Nephron progenitor cell (in vitro differentiated cells): ENCODE data around the gene CMTM1.

Experiments
- DNase-seq: peaks from one replicate; pipeline ENCODE4 v3.0.0; 2021
- H3K27ac Mint-ChIP-seq: 2 replicates; pipeline ENCODE4 v1.8.0; 2021; ENCODE audit warnings: mild to moderate bottlenecking, moderate library complexity, mixed read lengths
- H3K27me3 Mint-ChIP-seq: 2 replicates; pipeline ENCODE4 v1.8.0; 2021; ENCODE audit warnings: mild to moderate bottlenecking, low read depth, mixed read lengths; ENCODE audit not compliant: poor library complexity
- H3K36me3 Mint-ChIP-seq: 2 replicates; pipeline ENCODE4 v1.8.0; 2021; ENCODE audit warnings: low read depth, mixed read lengths
- H3K4me1 Mint-ChIP-seq: 2 replicates; pipeline ENCODE4 v1.8.0; 2021; ENCODE audit warnings: mixed read lengths
- H3K4me3 Mint-ChIP-seq: 2 replicates; pipeline ENCODE4 v1.8.0; 2021; ENCODE audit warnings: mild to moderate bottlenecking, moderate library complexity, mixed read lengths
- H3K9me3 Mint-ChIP-seq: 2 replicates; pipeline ENCODE4 v1.8.0; 2021; ENCODE audit warnings: mild to moderate bottlenecking, moderate library complexity, mixed read lengths
- TF ChIP-seq, protein P1 (sequence below): fragments of 200-600 bp; sonication (generic); IDR thresholded peaks from 2 replicates; pipeline ENCODE4 v1.5.0; 2021; ENCODE audit warnings: antibody characterized with exemption

The CMTM1 gene

DNA sequence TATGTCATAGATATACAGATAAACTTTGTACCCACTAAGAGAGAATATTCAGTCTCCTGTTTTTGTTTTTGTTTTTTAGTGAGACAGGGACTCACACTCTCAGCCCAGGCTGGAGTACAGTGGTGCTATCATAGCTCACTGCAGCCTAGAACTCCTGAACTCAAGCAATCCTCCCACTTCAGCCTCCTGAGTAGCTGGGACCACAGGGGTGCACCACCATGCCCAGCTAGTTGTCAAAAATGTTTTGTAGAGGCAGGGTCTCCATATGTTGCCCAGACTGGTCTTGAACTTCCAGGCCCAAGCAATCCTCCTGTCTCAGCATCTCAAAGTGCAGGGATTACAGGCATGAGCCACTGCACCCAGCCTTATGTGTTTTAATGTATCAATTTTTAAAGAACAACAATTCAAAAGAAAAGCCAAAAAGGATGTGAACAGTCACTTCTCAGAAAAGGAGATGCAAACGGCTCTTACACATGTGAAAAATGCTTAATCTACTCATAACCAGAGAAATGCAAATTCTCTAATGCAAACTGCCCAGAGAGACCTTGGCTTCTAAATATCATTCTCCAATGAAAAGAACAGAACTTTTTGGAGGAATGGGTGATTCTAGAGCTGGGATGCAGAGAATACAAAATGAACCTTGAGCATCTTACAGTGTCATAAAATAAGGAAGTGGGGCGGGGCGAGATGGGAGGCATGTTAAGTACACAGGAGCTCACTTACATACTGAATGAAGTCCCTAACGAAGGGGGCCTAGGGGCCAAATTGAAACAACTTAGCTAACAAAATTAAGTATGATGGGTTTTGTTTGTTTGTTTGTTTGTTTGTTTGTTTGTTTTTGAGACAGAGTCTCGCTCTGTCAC, 31.0 kb downstream of the CMTM1 start:
- H3K9me3 Mint-ChIP-seq: no peaks in the 10 kb centered on the region
- no peak for DNase-seq
- no peak overlapping the region for H3K27ac Mint-ChIP-seq
- H3K4me3 Mint-ChIP-seq: no peak overlapping the region
- H3K27me3 Mint-ChIP-seq: peaks cover 3% of the 10 kb centered on the region
- TF ChIP-seq, protein P1, sequence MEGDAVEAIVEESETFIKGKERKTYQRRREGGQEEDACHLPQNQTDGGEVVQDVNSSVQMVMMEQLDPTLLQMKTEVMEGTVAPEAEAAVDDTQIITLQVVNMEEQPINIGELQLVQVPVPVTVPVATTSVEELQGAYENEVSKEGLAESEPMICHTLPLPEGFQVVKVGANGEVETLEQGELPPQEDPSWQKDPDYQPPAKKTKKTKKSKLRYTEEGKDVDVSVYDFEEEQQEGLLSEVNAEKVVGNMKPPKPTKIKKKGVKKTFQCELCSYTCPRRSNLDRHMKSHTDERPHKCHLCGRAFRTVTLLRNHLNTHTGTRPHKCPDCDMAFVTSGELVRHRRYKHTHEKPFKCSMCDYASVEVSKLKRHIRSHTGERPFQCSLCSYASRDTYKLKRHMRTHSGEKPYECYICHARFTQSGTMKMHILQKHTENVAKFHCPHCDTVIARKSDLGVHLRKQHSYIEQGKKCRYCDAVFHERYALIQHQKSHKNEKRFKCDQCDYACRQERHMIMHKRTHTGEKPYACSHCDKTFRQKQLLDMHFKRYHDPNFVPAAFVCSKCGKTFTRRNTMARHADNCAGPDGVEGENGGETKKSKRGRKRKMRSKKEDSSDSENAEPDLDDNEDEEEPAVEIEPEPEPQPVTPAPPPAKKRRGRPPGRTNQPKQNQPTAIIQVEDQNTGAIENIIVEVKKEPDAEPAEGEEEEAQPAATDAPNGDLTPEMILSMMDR: no peak
- H3K36me3 Mint-ChIP-seq: no peaks in the 10 kb centered on the region
- peaks cover 13% of the 10 kb centered on the region for H3K4me1 Mint-ChIP-seq

- TF ChIP-seq, protein P1: no peak
- no peak for DNase-seq
- H3K27me3 Mint-ChIP-seq: peaks cover 5% of the 10 kb centered on the region
- H3K4me1 Mint-ChIP-seq: peaks cover 19% of the 10 kb centered on the region
- no peaks in the 10 kb centered on the region for H3K9me3 Mint-ChIP-seq
- H3K27ac Mint-ChIP-seq: no peak overlapping the region
- H3K36me3 Mint-ChIP-seq: no peaks in the 10 kb centered on the region
- H3K4me3 Mint-ChIP-seq: no peak overlapping the region
These were observed 31.9 kb downstream of the CMTM1 start for GRCh38 chr16:66598111-66598510.

DNA sequence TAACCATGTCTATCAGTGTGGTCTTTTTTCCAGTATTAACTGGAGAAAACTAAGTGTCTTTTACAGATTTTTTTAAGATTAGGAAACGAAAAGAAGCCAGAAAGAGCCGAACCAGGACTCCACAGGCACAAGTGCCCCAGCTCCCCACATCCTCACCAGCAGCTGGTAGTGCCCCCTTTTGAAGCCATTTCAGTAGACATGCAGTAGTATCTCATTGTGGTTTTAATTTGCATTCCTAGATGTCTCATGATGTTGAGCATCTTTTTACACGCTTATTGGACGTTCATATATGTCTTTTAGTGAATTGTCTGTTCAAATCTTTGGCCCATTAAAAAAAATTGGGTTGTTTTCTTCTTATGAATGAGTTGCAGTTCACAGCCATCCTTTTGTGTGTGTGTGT, 33.5 kb downstream of the CMTM1 start:
- TF ChIP-seq, protein P1: no peak
- no peak for DNase-seq
- peaks cover 5% of the 10 kb centered on the region for H3K27me3 Mint-ChIP-seq
- no peak overlapping the region for H3K4me3 Mint-ChIP-seq
- no peaks in the 10 kb centered on the region for H3K36me3 Mint-ChIP-seq
- no peaks in the 10 kb centered on the region for H3K9me3 Mint-ChIP-seq
- no peak overlapping the region for H3K27ac Mint-ChIP-seq
- peaks cover 27% of the 10 kb centered on the region for H3K4me1 Mint-ChIP-seq

DNA sequence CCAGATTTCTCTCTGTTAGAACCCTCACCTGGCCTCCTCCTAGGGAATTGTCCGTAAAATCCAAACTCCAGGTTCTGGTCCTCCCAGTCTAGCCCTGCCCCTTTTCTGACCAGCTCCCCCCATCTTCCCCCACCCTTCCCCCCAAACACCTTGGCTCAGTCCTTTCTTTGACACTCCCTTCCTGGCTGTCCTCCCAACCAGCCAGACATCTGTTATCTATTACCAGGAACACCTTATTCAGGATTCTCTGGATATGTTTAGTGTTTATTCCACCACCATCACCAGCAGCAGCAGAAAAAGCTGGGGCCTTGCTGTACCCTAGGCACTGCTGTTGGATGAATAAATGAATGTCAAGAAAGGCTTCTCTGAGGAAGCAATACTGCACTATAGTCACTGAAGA, 34.2 kb downstream of the CMTM1 start:
- Mint-ChIP-seq H3K27me3 (peaks cover 5% of the 10 kb centered on the region), H3K4me3 (no peak overlapping the region), H3K4me1 (peaks cover 27% of the 10 kb centered on the region), H3K27ac (no peak overlapping the region), H3K9me3 (no peaks in the 10 kb centered on the region), H3K36me3 (no peaks in the 10 kb centered on the region)
- TF ChIP-seq, protein P1: no peak
- DNase-seq: no peak

GRCh38 chr16:66601471-66601870, 35.2 kb downstream of the CMTM1 start:
- no peaks in the 10 kb centered on the region for H3K9me3 Mint-ChIP-seq
- H3K4me1 Mint-ChIP-seq: peaks cover 34% of the 10 kb centered on the region
- H3K27ac Mint-ChIP-seq: no peak overlapping the region
- DNase-seq: no peak
- H3K36me3 Mint-ChIP-seq: no peaks in the 10 kb centered on the region
- H3K4me3 Mint-ChIP-seq: no peak overlapping the region
- H3K27me3 Mint-ChIP-seq: peaks cover 5% of the 10 kb centered on the region
- TF ChIP-seq, protein P1: no peak
